ENCODE data around the gene ODF4.

- TF ChIP-seq YY1 (IDR thresholded peaks at IDR 0.05; ENCODE audit: insufficient read depth, insufficient read length) (no peak), ZNF274 (IDR thresholded peaks at IDR 0.05; ENCODE audit: low read depth, low read length) (no peak)
Observed at GRCh38 chr17:8324132-8324531, 15.5 kb upstream of the ODF4 start.

Measured in NT2/D1 (cell line).